Upper lobe of right lung (tissue), 1 donor: ENCODE results near the gene SMC5. TPM values are rescaled to one million over a fixed set of nuclear protein-coding genes. Genes with fewer than 3 reads are reported as not detected.
"Not testable (repeated sequence)": the region's sequence is repeated elsewhere in the genome, so short reads cannot be mapped to it uniquely, and the experiment has no call there.

Experiments used
- ATAC-seq: fragments of 200-7000 bp; cut with Tn5 transposase; one replicate; pipeline ENCODE4 v1.9.1; 2020; ENCODE audit warnings: mild to moderate bottlenecking, moderate library complexity
- DNase-seq: peaks from one replicate; pipeline ENCODE4 v3.0.0-alpha.2; 2020
- H3K27ac ChIP-seq: fragments of 200-600 bp; one replicate; pipeline ENCODE4 v1.8.0; 2022
- H3K27me3 ChIP-seq: fragments of 200-600 bp; one replicate; pipeline ENCODE4 v1.8.0; 2022; ENCODE audit warnings: mild to moderate bottlenecking
- H3K36me3 ChIP-seq: fragments of 200-600 bp; one replicate; pipeline ENCODE4 v1.8.0; 2022
- H3K4me1 ChIP-seq: fragments of 200-600 bp; one replicate; pipeline ENCODE4 v1.8.0; 2022
- H3K4me3 ChIP-seq: fragments of 200-600 bp; one replicate; pipeline ENCODE4 v1.8.0; 2022; ENCODE audit warnings: mild to moderate bottlenecking
- H3K9me3 ChIP-seq: fragments of 200-600 bp; one replicate; pipeline ENCODE4 v1.8.0; 2022
- intact Hi-C: fragments of 100-400 bp; cut with DNase I; formaldehyde crosslinking; loops from one replicate; pipeline ENCODE4 v1.11.0; 2022
- total RNA-seq: library from RNA; stranded (reverse); fragmentation: NEBNext Ultra II Directional; extraction: Animal tissue kit (Norgen Biotek cat#: 25700); gene quantifications from one replicate; pipeline ENCODE4 v1.2.1, GENCODE V29; 2021
- TF ChIP-seq, protein P1 (sequence below): fragments of 200-600 bp; IDR thresholded peaks from one replicate; pipeline ENCODE4 v1.8.0; 2022; ENCODE audit warnings: antibody characterized with exemption
- donor health status: DM: no; HTN: yes; CAD: no; lungs with severe emphysema.

The SMC5 gene
- total RNA-seq, 1 donor from 2014 or later = 32.6 TPM

DNA sequence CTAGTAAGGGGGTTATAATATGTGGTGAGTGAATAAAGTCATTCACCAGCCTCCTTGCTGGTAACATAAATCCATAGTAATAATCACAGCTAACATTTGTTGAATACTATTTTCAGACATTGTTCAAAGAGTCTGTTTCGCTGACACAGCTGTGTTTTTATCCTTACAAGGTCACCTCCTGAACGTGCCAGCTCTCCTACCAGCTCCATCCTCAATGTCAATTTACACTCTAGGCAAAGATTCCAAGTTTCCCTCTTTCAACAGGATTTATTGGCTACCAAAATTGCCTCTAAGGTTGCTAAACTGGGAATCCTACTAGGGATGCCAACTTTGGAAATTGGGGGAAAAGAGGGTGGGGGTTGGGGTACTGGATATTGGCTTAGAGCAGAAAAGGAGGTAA is 30.7 kb upstream of the SMC5 start:
- no peaks in the 10 kb centered on the region for H3K9me3 ChIP-seq
- no peak overlapping the region for H3K27ac ChIP-seq
- intact Hi-C loops = no loop called here
- TF ChIP-seq, protein P1, sequence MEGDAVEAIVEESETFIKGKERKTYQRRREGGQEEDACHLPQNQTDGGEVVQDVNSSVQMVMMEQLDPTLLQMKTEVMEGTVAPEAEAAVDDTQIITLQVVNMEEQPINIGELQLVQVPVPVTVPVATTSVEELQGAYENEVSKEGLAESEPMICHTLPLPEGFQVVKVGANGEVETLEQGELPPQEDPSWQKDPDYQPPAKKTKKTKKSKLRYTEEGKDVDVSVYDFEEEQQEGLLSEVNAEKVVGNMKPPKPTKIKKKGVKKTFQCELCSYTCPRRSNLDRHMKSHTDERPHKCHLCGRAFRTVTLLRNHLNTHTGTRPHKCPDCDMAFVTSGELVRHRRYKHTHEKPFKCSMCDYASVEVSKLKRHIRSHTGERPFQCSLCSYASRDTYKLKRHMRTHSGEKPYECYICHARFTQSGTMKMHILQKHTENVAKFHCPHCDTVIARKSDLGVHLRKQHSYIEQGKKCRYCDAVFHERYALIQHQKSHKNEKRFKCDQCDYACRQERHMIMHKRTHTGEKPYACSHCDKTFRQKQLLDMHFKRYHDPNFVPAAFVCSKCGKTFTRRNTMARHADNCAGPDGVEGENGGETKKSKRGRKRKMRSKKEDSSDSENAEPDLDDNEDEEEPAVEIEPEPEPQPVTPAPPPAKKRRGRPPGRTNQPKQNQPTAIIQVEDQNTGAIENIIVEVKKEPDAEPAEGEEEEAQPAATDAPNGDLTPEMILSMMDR = no peak
- H3K36me3 ChIP-seq = no peaks in the 10 kb centered on the region
- DNase-seq = no peak
- H3K4me3 ChIP-seq = no peak overlapping the region
- H3K4me1 ChIP-seq = no peaks in the 10 kb centered on the region
- no peaks in the 10 kb centered on the region for H3K27me3 ChIP-seq
- no peak for ATAC-seq

DNA sequence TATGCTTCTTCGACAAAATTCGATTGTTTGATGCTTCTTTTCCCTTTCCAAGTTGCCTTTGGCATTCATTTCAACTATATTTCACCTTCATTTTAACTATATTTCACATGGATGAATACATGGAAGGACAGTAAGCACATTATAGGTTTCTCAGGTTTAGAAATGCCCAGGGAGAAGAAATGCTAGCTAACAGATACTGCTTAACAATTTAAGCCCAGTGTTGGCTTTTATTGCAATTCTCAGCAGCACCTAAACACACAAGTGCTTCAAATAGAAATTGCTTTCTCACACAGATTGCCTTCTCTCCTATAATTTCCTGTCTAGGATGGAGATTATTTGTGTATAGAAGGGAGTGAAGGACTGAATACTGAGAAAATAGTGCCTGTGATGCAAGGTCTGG is 30.2 kb upstream of the SMC5 start:
- Histone ChIP-seq H3K27ac (no peak overlapping the region), H3K27me3 (no peaks in the 10 kb centered on the region), H3K9me3 (no peaks in the 10 kb centered on the region), H3K4me1 (no peaks in the 10 kb centered on the region), H3K36me3 (no peaks in the 10 kb centered on the region), H3K4me3 (no peak overlapping the region)
- no peak for DNase-seq
- intact Hi-C loops = no loop called here
- TF ChIP-seq, protein P1 = no peak
- ATAC-seq = no peak

DNA sequence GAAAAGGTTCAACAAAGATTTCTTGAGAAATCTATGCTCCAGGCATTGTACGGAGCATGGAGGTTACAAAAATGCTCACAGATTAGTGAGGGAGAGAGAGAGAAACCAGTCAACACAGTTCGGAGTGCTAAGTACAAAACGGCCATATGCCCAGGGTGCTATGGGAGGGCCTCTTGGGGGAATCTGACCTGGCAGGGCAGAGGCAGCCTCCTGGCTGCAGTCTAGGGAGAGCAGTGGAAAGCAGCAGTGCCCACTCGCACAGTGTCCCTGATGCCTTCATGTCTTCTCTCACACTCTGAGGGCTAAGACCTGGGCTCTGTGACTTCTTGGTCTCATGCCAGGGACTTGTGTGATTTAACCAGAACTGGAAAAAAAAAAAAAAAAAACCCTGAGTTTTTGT is 29.8 kb upstream of the SMC5 start:
- Histone ChIP-seq H3K27ac (no peak overlapping the region), H3K4me3 (no peak overlapping the region), H3K4me1 (no peaks in the 10 kb centered on the region), H3K27me3 (no peaks in the 10 kb centered on the region), H3K9me3 (no peaks in the 10 kb centered on the region), H3K36me3 (no peaks in the 10 kb centered on the region)
- intact Hi-C loops = no loop called here
- DNase-seq (no peak), ATAC-seq (peak; percentile 25)
- TF ChIP-seq, protein P1 = no peak

DNA sequence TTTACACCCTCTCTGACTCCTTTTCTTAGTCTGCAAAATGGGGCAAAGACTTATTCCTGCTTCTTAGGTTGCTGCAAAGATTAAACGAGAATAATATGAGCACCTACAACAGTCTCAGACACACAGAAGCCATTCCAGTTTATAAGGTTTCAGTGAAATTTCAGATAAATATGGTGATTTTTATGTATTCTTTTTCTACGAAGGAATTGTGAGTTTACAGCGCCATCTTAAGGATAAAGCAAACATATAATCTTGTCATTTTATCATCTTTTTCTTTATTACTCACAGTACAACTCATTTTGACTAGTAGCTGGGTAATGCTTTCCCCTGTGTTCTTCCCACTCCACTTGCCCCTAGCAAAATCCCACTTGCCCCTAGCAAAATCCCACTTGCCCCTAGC is 29.2 kb upstream of the SMC5 start:
- intact Hi-C loops = no loop called here
- Histone ChIP-seq H3K4me1 (no peaks in the 10 kb centered on the region), H3K4me3 (no peak overlapping the region), H3K27ac (no peak overlapping the region), H3K27me3 (no peaks in the 10 kb centered on the region), H3K36me3 (no peaks in the 10 kb centered on the region), H3K9me3 (no peaks in the 10 kb centered on the region)
- DNase-seq = no peak
- no peak for ATAC-seq
- TF ChIP-seq, protein P1 = no peak

DNA sequence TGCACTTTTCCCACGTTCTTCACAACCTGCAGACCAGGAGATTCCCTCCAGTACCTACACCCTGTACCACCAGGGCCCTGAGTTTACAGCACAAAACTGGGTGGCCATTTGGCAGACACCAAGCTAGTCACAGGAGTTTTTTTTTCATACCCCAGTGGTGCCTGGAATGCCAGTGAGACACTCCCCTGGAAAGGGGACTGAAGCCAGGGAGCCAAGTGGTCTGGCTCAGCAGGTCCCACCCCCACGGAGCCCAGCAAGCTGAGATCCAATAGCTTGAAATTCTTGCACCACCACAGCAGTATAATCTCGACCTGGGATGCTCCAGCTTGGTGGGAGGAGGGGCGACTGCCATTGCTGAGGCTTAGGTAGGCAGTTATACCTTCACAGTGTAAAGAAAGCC is 26.3 kb upstream of the SMC5 start:
- Histone ChIP-seq H3K4me1 (no peaks in the 10 kb centered on the region), H3K27ac (no peak overlapping the region), H3K36me3 (no peaks in the 10 kb centered on the region), H3K27me3 (no peaks in the 10 kb centered on the region), H3K4me3 (no peak overlapping the region), H3K9me3 (no peaks in the 10 kb centered on the region)
- intact Hi-C loops = no loop called here
- no peak for ATAC-seq
- TF ChIP-seq, protein P1 = no peak
- no peak for DNase-seq

DNA sequence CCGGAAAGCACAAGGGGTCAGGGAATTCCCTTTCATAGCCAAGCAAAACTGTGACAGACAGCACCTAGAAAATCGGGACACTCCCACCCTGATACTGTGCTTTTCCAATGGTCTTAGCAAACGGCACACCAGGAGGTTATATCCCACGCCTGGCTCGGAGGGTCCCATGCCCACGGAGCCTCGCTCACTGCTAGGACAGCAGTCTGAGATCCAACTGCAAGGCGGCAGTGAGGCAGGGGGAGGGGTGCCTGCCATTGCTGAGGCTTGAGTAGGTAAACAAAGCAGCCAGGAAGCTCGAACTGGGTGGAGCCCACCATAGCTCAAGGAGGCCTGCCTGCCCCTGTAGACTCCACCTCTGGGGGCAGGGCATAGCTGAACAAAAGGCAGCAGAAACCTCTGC is 24.6 kb upstream of the SMC5 start:
- H3K36me3 ChIP-seq, H3K4me3 ChIP-seq, H3K27ac ChIP-seq, DNase-seq, intact Hi-C loops, H3K27me3 ChIP-seq, ATAC-seq, H3K9me3 ChIP-seq, H3K4me1 ChIP-seq: not testable (repeated sequence)

DNA sequence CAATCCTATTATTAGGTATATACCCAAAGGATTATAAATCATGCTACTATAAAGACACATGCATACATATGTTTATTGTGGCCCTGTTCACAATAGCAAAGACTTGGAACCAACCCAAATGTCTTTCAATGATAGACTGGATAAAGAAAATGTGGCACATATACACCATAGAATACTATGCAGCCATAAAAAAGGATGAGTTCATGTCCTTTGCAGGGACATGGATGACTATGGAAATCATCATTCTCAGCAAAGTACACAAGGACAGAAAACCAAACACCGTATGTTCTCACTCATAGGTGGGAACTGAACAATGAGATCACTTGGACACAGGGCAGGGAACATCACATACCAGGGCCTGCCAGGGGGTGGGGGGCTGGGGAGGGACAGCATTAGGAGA is 12.8 kb upstream of the SMC5 start:
- DNase-seq, intact Hi-C loops, H3K4me1 ChIP-seq, ATAC-seq, H3K9me3 ChIP-seq, H3K27ac ChIP-seq, H3K4me3 ChIP-seq, H3K27me3 ChIP-seq, H3K36me3 ChIP-seq: not testable (repeated sequence)
